Peyer's patch (tissue), 4 donors: Measurements from ENCODE around the gene BBS9. TPM values are rescaled to one million over a fixed set of nuclear protein-coding genes. Genes with fewer than 3 reads are reported as not detected.

Experiments
- DNase-seq, 3 donors: peaks; one replicate each; pipeline ENCODE4 v3.0.0-alpha.2; 2017 to 2019
- H3K27ac ChIP-seq, 4 donors: fragments of 200-600 bp; sonication (generic); one replicate each; pipeline ENCODE4 v1.5.1; 2016 to 2019
- H3K27me3 ChIP-seq, 2 donors: fragments of 200-600 bp; sonication (generic); one replicate each; pipeline ENCODE4 v1.5.1; 2019
- H3K36me3 ChIP-seq, 3 donors: fragments of 200-600 bp; sonication (generic); one replicate each; pipeline ENCODE4 v1.5.1; 2016 to 2019
- H3K4me1 ChIP-seq, 4 donors: fragments of 200-600 bp; sonication (generic); one replicate each; pipeline ENCODE4 v1.5.1; 2016 to 2019
- H3K4me3 ChIP-seq, 4 donors: fragments of 200-600 bp; sonication (generic); 1 replicate in 3 of 4; 2 replicates in 1 of 4; pipeline ENCODE4 v1.5.1; 2016 to 2019; ENCODE audit warnings: mild to moderate bottlenecking in 1 of 4
- H3K9me3 ChIP-seq, 4 donors: fragments of 200-600 bp; sonication (generic); one replicate each; pipeline ENCODE4 v1.5.1; 2016 to 2019; ENCODE audit warnings: mild to moderate bottlenecking in 1 of 4
- CTCF ChIP-seq, 6 experiments: fragments of 450-650 bp in 4 of 6; fragments of 200-600 bp in 2 of 6; sonication (generic) in 1 of 6; IDR thresholded peaks; one replicate each; pipeline ENCODE4 v1.5.1; 2017 to 2019; ENCODE audit warnings: antibody characterized with exemption in 6 of 6, mild to moderate bottlenecking in 3 of 6, moderate library complexity in 1 of 6
- POLR2A ChIP-seq, 2 donors: fragments of 450-650 bp; IDR thresholded peaks; one replicate each; pipeline ENCODE4 v1.5.1; 2017; ENCODE audit warnings: antibody characterized with exemption in 2 of 2, mild to moderate bottlenecking in 2 of 2, moderate library complexity in 2 of 2
- total RNA-seq, 4 donors: library from RNA; depleted of rRNA; stranded (reverse); fragments of >200 nt; gene quantifications; one replicate each; pipeline ENCODE4 v1.1.0, GENCODE V29; 2016

The BBS9 gene
- total RNA-seq, 4 donors from 2014 or later, result 10.9 to 51.2 (median 19.4) TPM

GRCh38 chr7:33497051-33497450 is 367.7 kb downstream of the BBS9 start:
- Histone ChIP-seq H3K36me3 (no peaks in the 10 kb centered on the region), H3K4me1 (no peaks in the 10 kb centered on the region), H3K27ac (no peak overlapping the region), H3K4me3 (no peak overlapping the region), H3K27me3 (no peaks in the 10 kb centered on the region), H3K9me3 (no peaks in the 10 kb centered on the region)
- TF ChIP-seq POLR2A (IDR thresholded peaks at IDR 0.05) (no peak), CTCF (IDR thresholded peaks at IDR 0.05) (no peak)
- no peak for DNase-seq

GRCh38 chr7:33500703-33501701 is 371.6 kb downstream of the BBS9 start:
- DNase-seq, result no peak
- Histone ChIP-seq H3K36me3 (no peaks in the 10 kb centered on the region), H3K27me3 (no peaks in the 10 kb centered on the region), H3K4me3 (no peak overlapping the region), H3K9me3 (no peaks in the 10 kb centered on the region), H3K27ac (no peak overlapping the region), H3K4me1 (no peaks in the 10 kb centered on the region)
- TF ChIP-seq CTCF (IDR thresholded peaks at IDR 0.05) (no peak), POLR2A (IDR thresholded peaks at IDR 0.05) (no peak)

- TF ChIP-seq POLR2A (IDR thresholded peaks at IDR 0.05), result no peak
- TF ChIP-seq CTCF (IDR thresholded peaks at IDR 0.05), result no peak
- H3K4me3 ChIP-seq, result no peak overlapping the region
- H3K36me3 ChIP-seq, result no peaks in the 10 kb centered on the region
- H3K4me1 ChIP-seq, result no peaks in the 10 kb centered on the region
- no peaks in the 10 kb centered on the region for H3K27me3 ChIP-seq
- DNase-seq, result no peak
- H3K9me3 ChIP-seq, result no peaks in the 10 kb centered on the region
- H3K27ac ChIP-seq, result no peak overlapping the region
Measured at GRCh38 chr7:33503014-33503413, 373.6 kb downstream of the BBS9 start.

GRCh38 chr7:33503736-33504135 is 374.4 kb downstream of the BBS9 start:
- H3K27me3 ChIP-seq, result no peaks in the 10 kb centered on the region
- H3K4me3 ChIP-seq, result no peak overlapping the region
- no peaks in the 10 kb centered on the region for H3K36me3 ChIP-seq
- no peak for TF ChIP-seq CTCF (IDR thresholded peaks at IDR 0.05)
- no peak for TF ChIP-seq POLR2A (IDR thresholded peaks at IDR 0.05)
- H3K4me1 ChIP-seq, result no peaks in the 10 kb centered on the region
- no peak for DNase-seq
- no peak overlapping the region for H3K27ac ChIP-seq
- no peaks in the 10 kb centered on the region for H3K9me3 ChIP-seq

- TF ChIP-seq POLR2A (IDR thresholded peaks at IDR 0.05) (no peak), CTCF (IDR thresholded peaks at IDR 0.05) (no peak)
- Histone ChIP-seq H3K36me3 (no peaks in the 10 kb centered on the region), H3K27ac (no peak overlapping the region), H3K27me3 (no peaks in the 10 kb centered on the region), H3K4me1 (no peaks in the 10 kb centered on the region), H3K4me3 (no peak overlapping the region), H3K9me3 (no peaks in the 10 kb centered on the region)
- no peak for DNase-seq
Measured at GRCh38 chr7:33504266-33504665, 374.9 kb downstream of the BBS9 start.
